IMR-90 (cell line): ENCODE results near the gene GLIS1. TPM values are rescaled to one million over a fixed set of nuclear protein-coding genes. Genes with fewer than 3 reads are reported as not detected.

Experiments used
- ATAC-seq: fragments of 200-7000 bp; cut with Tn5 transposase; 2 replicates; pipeline ENCODE4 v1.9.1; 2020; ENCODE audit warnings: low read depth, mild to moderate bottlenecking, moderate library complexity
- BruUV-seq: library from RNA; stranded (reverse); fragments of 400-500 nt; replicated peaks from 2 replicates; lab custom pipeline; 2021; lab: Mats Ljungman, UMichigan
- CTCF ChIA-PET: fragments of 300-600 bp; formaldehyde crosslinking; extraction: SDS; loops from one replicate; lab custom pipeline; 2021; ENCODE audit warnings: antibody characterized with exemption; lab: Yijun Ruan, JAX
- POLR2A ChIA-PET: fragments of 300-600 bp; sonication (Branson Sonifier 250); formaldehyde crosslinking; loops from one replicate; lab custom pipeline; 2022; ENCODE audit warnings: antibody characterized with exemption; ENCODE audit not compliant: unreplicated experiment; lab: Charles Lee
- DNase-seq: peaks from one replicate; pipeline ENCODE4 v3.0.0; 2013
- H2AFZ ChIP-seq: replicated peaks from 2 replicates; pipeline ENCODE3; 2013; ENCODE audit warnings: low read length, mild to moderate bottlenecking; ENCODE audit not compliant: poor library complexity
- H2AK5ac ChIP-seq: 2 replicates; pipeline ENCODE4 v1.6.1; 2013; ENCODE audit warnings: low read depth, low read length, inconsistent platforms
- H2AK9ac ChIP-seq: replicated peaks from 2 replicates; pipeline ENCODE3; 2013; ENCODE audit warnings: mild to moderate bottlenecking, low read depth, low read length, moderate library complexity; ENCODE audit not compliant: poor library complexity
- H2BK120ac ChIP-seq: 2 replicates; pipeline ENCODE4 v1.6.1; 2013; ENCODE audit warnings: low read depth, low read length, inconsistent platforms
- H2BK15ac ChIP-seq: 3 replicates; pipeline ENCODE4 v1.6.1; 2013; ENCODE audit warnings: low read depth, low read length, inconsistent platforms
- H2BK20ac ChIP-seq: 2 replicates; pipeline ENCODE4 v1.6.1; 2013; ENCODE audit warnings: low read depth, mild to moderate bottlenecking, inconsistent platforms, low read length, moderate library complexity
- H2BK5ac ChIP-seq: 2 replicates; pipeline ENCODE4 v1.6.1; 2013; ENCODE audit warnings: mild to moderate bottlenecking, low read depth, low read length, inconsistent platforms; ENCODE audit not compliant: poor library complexity, severe bottlenecking
- H3K14ac ChIP-seq: replicated peaks from 2 replicates; pipeline ENCODE4 v1.6.1; 2013; ENCODE audit warnings: low read depth, low read length, inconsistent platforms
- H3K18ac ChIP-seq: 2 replicates; pipeline ENCODE4 v1.6.1; 2013; ENCODE audit warnings: low read depth, low read length, control low read depth
- H3K23ac ChIP-seq: 2 replicates; pipeline ENCODE4 v1.6.1; 2013; ENCODE audit warnings: low read depth, low read length, inconsistent platforms
- H3K27ac ChIP-seq: 2 replicates; pipeline ENCODE4 v1.5.1; 2013; ENCODE audit warnings: mild to moderate bottlenecking, control low read depth, low read length; ENCODE audit not compliant: insufficient read depth
- H3K27me3 ChIP-seq: 2 replicates; pipeline ENCODE4 v1.6.1; 2013; ENCODE audit warnings: low read length; ENCODE audit not compliant: control insufficient read depth, insufficient read depth
- H3K36me3 ChIP-seq: 2 replicates; pipeline ENCODE4 v1.6.1; 2013; ENCODE audit warnings: low read length, mixed read lengths; ENCODE audit not compliant: control insufficient read depth, insufficient read depth
- H3K4ac ChIP-seq: 2 replicates; pipeline ENCODE4 v1.6.1; 2013; ENCODE audit warnings: low read depth, low read length, inconsistent platforms
- H3K4me1 ChIP-seq: 2 replicates; pipeline ENCODE4 v1.6.1; 2013; ENCODE audit warnings: low read length, mixed read lengths; ENCODE audit not compliant: control insufficient read depth, insufficient read depth
- H3K4me2 ChIP-seq: 2 replicates; pipeline ENCODE4 v1.6.1; 2013; ENCODE audit warnings: low read depth, mild to moderate bottlenecking, control low read depth, low read length, moderate library complexity
- H3K4me3 ChIP-seq: 2 replicates; pipeline ENCODE4 v1.5.1; 2013; ENCODE audit warnings: low read depth, mild to moderate bottlenecking, control low read depth, low read length, moderate library complexity; ENCODE audit not compliant: insufficient read depth
- H3K56ac ChIP-seq: 2 replicates; pipeline ENCODE4 v1.6.1; 2013; ENCODE audit warnings: low read length, inconsistent platforms; ENCODE audit not compliant: insufficient read depth; ENCODE audit errors: extremely low read depth
- H3K79me1 ChIP-seq, 2 experiments: 2 replicates each; pipeline ENCODE4 v1.6.1; 2013; ENCODE audit warnings: low read length in 2 of 2, inconsistent platforms in 1 of 2, low read depth in 1 of 2
- H3K9ac ChIP-seq: 2 replicates; pipeline ENCODE4 v1.6.1; 2013; ENCODE audit warnings: low read depth, low read length, control low read depth
- H3K9me1 ChIP-seq: 2 replicates; pipeline ENCODE4 v1.6.1; 2013; ENCODE audit warnings: low read length, inconsistent platforms; ENCODE audit not compliant: insufficient read depth
- H3K9me3 ChIP-seq: 2 replicates; pipeline ENCODE4 v1.6.1; 2013; ENCODE audit warnings: low read length; ENCODE audit not compliant: control insufficient read depth, insufficient read depth
- H4K20me1 ChIP-seq: 2 replicates; pipeline ENCODE4 v1.6.1; 2013; ENCODE audit warnings: low read length, inconsistent platforms; ENCODE audit not compliant: insufficient read depth
- H4K5ac ChIP-seq: 2 replicates; pipeline ENCODE4 v1.6.1; 2013; ENCODE audit warnings: mild to moderate bottlenecking, low read depth, low read length, control low read depth
- H4K8ac ChIP-seq, 2 experiments: 2 replicates each; pipeline ENCODE4 v1.6.1; 2013; ENCODE audit warnings: low read depth in 2 of 2, low read length in 2 of 2, control low read depth in 1 of 2, inconsistent platforms in 1 of 2
- H4K91ac ChIP-seq: 2 replicates; pipeline ENCODE4 v1.6.1; 2013; ENCODE audit warnings: low read depth, low read length, inconsistent platforms; ENCODE audit not compliant: insufficient read depth
- BHLHE40 ChIP-seq: fragments of 150-350 bp; IDR thresholded peaks from 2 replicates; pipeline ENCODE4 v1.6.1; 2016; ENCODE audit warnings: mild to moderate bottlenecking, low read depth, low read length
- CEBPB ChIP-seq: IDR thresholded peaks from 2 replicates; pipeline ENCODE4 v1.6.1; 2012; ENCODE audit warnings: low read depth, low read length, improper control_type of control experiment
- CHD1 ChIP-seq: IDR thresholded peaks from 2 replicates; pipeline ENCODE4 v1.6.1; 2012; ENCODE audit warnings: low read depth, low read length, improper control_type of control experiment
- FOS ChIP-seq: fragments of 150-350 bp; IDR thresholded peaks from 2 replicates; pipeline ENCODE4 v1.6.1; 2016; ENCODE audit warnings: low read depth, low read length
- MAFK ChIP-seq: IDR thresholded peaks from 2 replicates; pipeline ENCODE4 v1.6.1; 2012; ENCODE audit warnings: low read depth, low read length, improper control_type of control experiment
- MAZ ChIP-seq: IDR thresholded peaks from 2 replicates; pipeline ENCODE4 v1.6.1; 2012; ENCODE audit warnings: low read depth, mild to moderate bottlenecking, low read length, improper control_type of control experiment, moderate library complexity, borderline replicate concordance
- MXI1 ChIP-seq: IDR thresholded peaks from 2 replicates; pipeline ENCODE4 v1.6.1; 2012; ENCODE audit warnings: low read depth, mild to moderate bottlenecking, low read length, moderate library complexity, borderline replicate concordance
- NFE2L2 ChIP-seq: fragments of 150-350 bp; IDR thresholded peaks from 2 replicates; pipeline ENCODE4 v1.6.1; 2016; ENCODE audit warnings: low read depth, mild to moderate bottlenecking, low read length
- POLR2A ChIP-seq: IDR thresholded peaks from 2 replicates; pipeline ENCODE4 v1.6.1; 2012; ENCODE audit warnings: mild to moderate bottlenecking, low read depth, low read length
- RAD21 ChIP-seq: IDR thresholded peaks from 2 replicates; pipeline ENCODE4 v1.6.1; 2012; ENCODE audit warnings: low read length, improper control_type of control experiment
- RCOR1 ChIP-seq: IDR thresholded peaks from 2 replicates; pipeline ENCODE4 v1.6.1; 2012; ENCODE audit warnings: mild to moderate bottlenecking, low read length, improper control_type of control experiment; ENCODE audit not compliant: insufficient replicate concordance
- RFX5 ChIP-seq: IDR thresholded peaks from 2 replicates; pipeline ENCODE4 v1.8.0; 2012; ENCODE audit warnings: low read depth, mild to moderate bottlenecking, low read length, moderate library complexity
- SMC3 ChIP-seq: fragments of 150-350 bp; IDR thresholded peaks from 2 replicates; pipeline ENCODE4 v1.6.1; 2016; ENCODE audit warnings: low read depth, mild to moderate bottlenecking, antibody characterized with exemption, low read length, moderate library complexity
- WGBS, 2 experiments: methylation state at CpG; one replicate each; pipeline versions ENCODE4 v1.1.5 to v1.1.7; 2013; ENCODE audit warnings: missing lambda C conversion rate in 2 of 2; ENCODE audit not compliant: insufficient read length in 1 of 2; ENCODE audit errors: extremely low coverage in 2 of 2; 5-methylcytosine and 5-hydroxymethylcytosine counted together
- dilution Hi-C: fragments of 300-500 bp; cut with HindIII; formaldehyde crosslinking; loops from one replicate; pipeline ENCODE4 v1.14.3; 2018; ENCODE audit warnings: low sequenced_read_pairs; ENCODE audit not compliant: unreplicated experiment
- in situ Hi-C: fragments of 300-500 bp; cut with MboI; formaldehyde crosslinking; loops from 3 replicates; pipeline ENCODE4 v1.14.3; 2019; ENCODE audit warnings: low sequenced_read_pairs, inconsistent platforms, mixed read lengths
- intact Hi-C: fragments of 100-400 bp; cut with micrococcal nuclease; formaldehyde crosslinking; loops from 2 replicates; pipeline ENCODE4 v1.10.0; 2022
- polyA plus RNA-seq, 3 experiments: library from polyadenylated mRNA; depleted of rRNA; stranded (reverse); fragments of >200 nt; gene quantifications; 2 replicates each; pipeline ENCODE4 v1.2.3, GENCODE V29; 2012; ENCODE audit warnings: low replicate concordance in 1 of 3
- total RNA-seq: library from RNA; depleted of rRNA; stranded (reverse); fragments of >200 nt; gene quantifications from 2 replicates; pipeline ENCODE4 v1.2.3, GENCODE V29; 2012
- TF ChIP-seq, protein P1 (sequence below): fragments of 150-350 bp; IDR thresholded peaks from 2 replicates; pipeline ENCODE4 v1.6.1; 2017; ENCODE audit warnings: mild to moderate bottlenecking, antibody characterized with exemption, low read length, low read depth
- TF ChIP-seq, protein P2 (sequence below): fragments of 150-350 bp; IDR thresholded peaks from 2 replicates; pipeline ENCODE4 v1.6.1; 2016; ENCODE audit warnings: low read depth, mild to moderate bottlenecking, low read length, moderate library complexity, borderline replicate concordance
- TF ChIP-seq, protein P3 (sequence below): conservative IDR thresholded peaks from 2 replicates; pipeline ENCODE4 v1.5.1; 2012; ENCODE audit warnings: mild to moderate bottlenecking, low read depth, low read length, improper control_type of control experiment

The GLIS1 gene
- total and polyA plus RNA-seq, 2 of the 4 experiments (the other 2 are of a cell fraction): 0.18 to 2.3 TPM

DNA sequence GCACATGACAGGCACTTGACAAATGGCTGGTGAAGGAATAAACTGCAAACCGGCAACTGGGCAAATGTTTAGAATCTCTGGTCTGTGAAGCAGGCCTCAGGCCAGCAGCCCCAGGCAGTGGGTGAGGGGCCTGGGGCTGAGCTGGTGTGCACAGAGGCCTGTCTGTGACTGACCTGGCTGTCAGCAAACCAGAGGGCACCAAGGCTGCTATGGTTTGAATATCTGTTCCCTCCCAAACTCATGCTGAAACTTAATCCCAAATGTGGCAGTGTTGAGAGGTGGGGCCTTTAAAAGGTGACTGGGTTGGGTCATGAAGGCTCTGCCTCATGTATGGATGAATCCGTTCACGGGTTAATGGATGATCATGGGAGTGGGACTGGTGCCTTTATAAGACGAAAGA lies 140.0 kb downstream of the GLIS1 start:
- H2BK5ac ChIP-seq: no peak overlapping the region
- dilution Hi-C loops (no loop called here), in situ Hi-C loops (no loop called here), intact Hi-C loops (no loop called here)
- no peak overlapping the region for H4K8ac ChIP-seq
- H3K27me3 ChIP-seq: no peaks in the 10 kb centered on the region; the same call in 1 of the 2 replicates
- H2AK9ac ChIP-seq: no peak overlapping the region
- no peak overlapping the region for H3K4ac ChIP-seq
- H4K91ac ChIP-seq: no peak overlapping the region
- H2BK15ac ChIP-seq: no peak overlapping the region
- H3K23ac ChIP-seq: no peak overlapping the region
- 0 out of 2 replicates have a peak, but pooled peaks cover 4% of the 10 kb centered on the region for H3K9me1 ChIP-seq
- no peaks in the 10 kb centered on the region for H4K20me1 ChIP-seq
- H4K5ac ChIP-seq: no peak overlapping the region
- H3K56ac ChIP-seq: no peak overlapping the region
- TF ChIP-seq FOS (no peak), MXI1 (no peak), RAD21 (no peak), CEBPB (no peak), CHD1 (no peak), RCOR1 (no peak), SMC3 (no peak), MAZ (no peak), RFX5 (no peak), NFE2L2 (no peak), BHLHE40 (no peak), MAFK (no peak), POLR2A (no peak)
- TF ChIP-seq, protein P1, sequence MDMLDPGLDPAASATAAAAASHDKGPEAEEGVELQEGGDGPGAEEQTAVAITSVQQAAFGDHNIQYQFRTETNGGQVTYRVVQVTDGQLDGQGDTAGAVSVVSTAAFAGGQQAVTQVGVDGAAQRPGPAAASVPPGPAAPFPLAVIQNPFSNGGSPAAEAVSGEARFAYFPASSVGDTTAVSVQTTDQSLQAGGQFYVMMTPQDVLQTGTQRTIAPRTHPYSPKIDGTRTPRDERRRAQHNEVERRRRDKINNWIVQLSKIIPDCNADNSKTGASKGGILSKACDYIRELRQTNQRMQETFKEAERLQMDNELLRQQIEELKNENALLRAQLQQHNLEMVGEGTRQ: no peak
- TF ChIP-seq, protein P2, sequence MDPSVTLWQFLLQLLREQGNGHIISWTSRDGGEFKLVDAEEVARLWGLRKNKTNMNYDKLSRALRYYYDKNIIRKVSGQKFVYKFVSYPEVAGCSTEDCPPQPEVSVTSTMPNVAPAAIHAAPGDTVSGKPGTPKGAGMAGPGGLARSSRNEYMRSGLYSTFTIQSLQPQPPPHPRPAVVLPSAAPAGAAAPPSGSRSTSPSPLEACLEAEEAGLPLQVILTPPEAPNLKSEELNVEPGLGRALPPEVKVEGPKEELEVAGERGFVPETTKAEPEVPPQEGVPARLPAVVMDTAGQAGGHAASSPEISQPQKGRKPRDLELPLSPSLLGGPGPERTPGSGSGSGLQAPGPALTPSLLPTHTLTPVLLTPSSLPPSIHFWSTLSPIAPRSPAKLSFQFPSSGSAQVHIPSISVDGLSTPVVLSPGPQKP: no peak
- TF ChIP-seq, protein P3, sequence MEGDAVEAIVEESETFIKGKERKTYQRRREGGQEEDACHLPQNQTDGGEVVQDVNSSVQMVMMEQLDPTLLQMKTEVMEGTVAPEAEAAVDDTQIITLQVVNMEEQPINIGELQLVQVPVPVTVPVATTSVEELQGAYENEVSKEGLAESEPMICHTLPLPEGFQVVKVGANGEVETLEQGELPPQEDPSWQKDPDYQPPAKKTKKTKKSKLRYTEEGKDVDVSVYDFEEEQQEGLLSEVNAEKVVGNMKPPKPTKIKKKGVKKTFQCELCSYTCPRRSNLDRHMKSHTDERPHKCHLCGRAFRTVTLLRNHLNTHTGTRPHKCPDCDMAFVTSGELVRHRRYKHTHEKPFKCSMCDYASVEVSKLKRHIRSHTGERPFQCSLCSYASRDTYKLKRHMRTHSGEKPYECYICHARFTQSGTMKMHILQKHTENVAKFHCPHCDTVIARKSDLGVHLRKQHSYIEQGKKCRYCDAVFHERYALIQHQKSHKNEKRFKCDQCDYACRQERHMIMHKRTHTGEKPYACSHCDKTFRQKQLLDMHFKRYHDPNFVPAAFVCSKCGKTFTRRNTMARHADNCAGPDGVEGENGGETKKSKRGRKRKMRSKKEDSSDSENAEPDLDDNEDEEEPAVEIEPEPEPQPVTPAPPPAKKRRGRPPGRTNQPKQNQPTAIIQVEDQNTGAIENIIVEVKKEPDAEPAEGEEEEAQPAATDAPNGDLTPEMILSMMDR: no peak
- no peak overlapping the region for H2BK20ac ChIP-seq
- no peak overlapping the region for H3K9ac ChIP-seq
- POLR2A ChIA-PET: no interaction called here
- no peaks in the 10 kb centered on the region for H3K79me1 ChIP-seq
- H3K27ac ChIP-seq: no peak overlapping the region
- ATAC-seq (no peak), DNase-seq (no peak)
- no peaks in the 10 kb centered on the region for H3K4me1 ChIP-seq
- WGBS, 2 experiments: 20% methylated on average over 1 of the region's 4 CpGs; no CpG with 5 or more reads in 1 of the 2 experiments
- no peak overlapping the region for H2BK120ac ChIP-seq
- H3K14ac ChIP-seq: no peak overlapping the region
- no TSS peak for BruUV-seq
- peaks cover 6% of the 10 kb centered on the region; the same call in 1 of the 2 replicates for H3K36me3 ChIP-seq
- no peak overlapping the region for H2AK5ac ChIP-seq
- H3K9me3 ChIP-seq: no peaks in the 10 kb centered on the region
- no peak overlapping the region for H3K4me3 ChIP-seq
- H2AFZ ChIP-seq: no peak overlapping the region
- CTCF ChIA-PET: no interaction called here
- no peak overlapping the region for H3K4me2 ChIP-seq
- H3K18ac ChIP-seq: no peak overlapping the region
